ENCODE results near the gene CALU. TPM values are rescaled to one million over a fixed set of nuclear protein-coding genes. Genes with fewer than 3 reads are reported as not detected.

CALU gene
- total and polyA plus RNA-seq, 2 experiments from 2014 or later, result 136 to 179 TPM

- no peak overlapping the region for H2AFZ ChIP-seq
- H3F3A ChIP-seq (replicated peaks; ENCODE audit: low read depth), result no peaks in the 10 kb centered on the region
- Mint-ChIP-seq H3K27me3 (ENCODE audit: insufficient read depth, low read depth, poor library complexity) (no peaks in the 10 kb centered on the region), H3K4me1 (no peaks in the 10 kb centered on the region; the same call in 2 of the 3 replicates), H3K4me3 (no peak overlapping the region), H3K9me3 (no peaks in the 10 kb centered on the region), H3K27ac (no peak overlapping the region), H3K36me3 (ENCODE audit: low read depth) (no peaks in the 10 kb centered on the region; the same call in 2 of the 3 replicates)
- TF ChIP-seq ZNF331 (CRISPR knock-in tag; IDR thresholded peaks at IDR 0.05; ENCODE audit: low read depth) (no peak), CTCF (conservative IDR thresholded peaks at IDR 0.05; ENCODE audit: low read depth in 2 of 2) (no peak), EZH2phosphoT487 (IDR thresholded peaks at IDR 0.05; ENCODE audit: unreplicated experiment) (no peak), EZH2 (IDR thresholded peaks at IDR 0.05; ENCODE audit: low read depth, unreplicated experiment) (no peak), ZNF114 (CRISPR knock-in tag; IDR thresholded peaks at IDR 0.05) (no peak), REST (IDR thresholded peaks at IDR 0.05; ENCODE audit: unreplicated experiment) (no peak), JUNB (IDR thresholded peaks at IDR 0.05; ENCODE audit: unreplicated experiment) (no peak), ZNF462 (CRISPR knock-in tag; IDR thresholded peaks at IDR 0.05) (no peak), POLR2AphosphoS5 (IDR thresholded peaks at IDR 0.05; ENCODE audit: low read depth) (no peak), CREB1 (CRISPR knock-in tag; IDR thresholded peaks at IDR 0.05; ENCODE audit: low read depth) (no peak), STAT1 (IDR thresholded peaks at IDR 0.05; ENCODE audit: unreplicated experiment) (no peak)
- TF ChIP-seq, protein P1, sequence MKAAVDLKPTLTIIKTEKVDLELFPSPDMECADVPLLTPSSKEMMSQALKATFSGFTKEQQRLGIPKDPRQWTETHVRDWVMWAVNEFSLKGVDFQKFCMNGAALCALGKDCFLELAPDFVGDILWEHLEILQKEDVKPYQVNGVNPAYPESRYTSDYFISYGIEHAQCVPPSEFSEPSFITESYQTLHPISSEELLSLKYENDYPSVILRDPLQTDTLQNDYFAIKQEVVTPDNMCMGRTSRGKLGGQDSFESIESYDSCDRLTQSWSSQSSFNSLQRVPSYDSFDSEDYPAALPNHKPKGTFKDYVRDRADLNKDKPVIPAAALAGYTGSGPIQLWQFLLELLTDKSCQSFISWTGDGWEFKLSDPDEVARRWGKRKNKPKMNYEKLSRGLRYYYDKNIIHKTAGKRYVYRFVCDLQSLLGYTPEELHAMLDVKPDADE (IDR thresholded peaks at IDR 0.05), result no peak
- ATAC-seq, result no peak
- H3K4me2 ChIP-seq, result no peak overlapping the region
- H3K27me3 ChIP-seq (ENCODE audit: insufficient read depth), result no peaks in the 10 kb centered on the region
- no peak overlapping the region for H3K4me3 ChIP-seq
- no peaks in the 10 kb centered on the region for H3K36me3 ChIP-seq (ENCODE audit: insufficient read depth)
- DNase-seq (ENCODE audit: low spot score), result no peak
- peaks cover 2% of the 10 kb centered on the region for H3K9me2 ChIP-seq (ENCODE audit: insufficient read depth)
- H3K4me1 ChIP-seq (ENCODE audit: insufficient read depth), result no peaks in the 10 kb centered on the region
- H3K79me2 ChIP-seq (replicated peaks; ENCODE audit: insufficient read depth), result no peaks in the 10 kb centered on the region
- H4K20me1 ChIP-seq (replicated peaks; ENCODE audit: insufficient read depth), result no peaks in the 10 kb centered on the region
- H3K27ac ChIP-seq (ENCODE audit: low read depth), result no peak overlapping the region
These were observed 6.5 kb upstream of the CALU start for GRCh38 chr7:128732521-128733277.

Data from GM23338 (cell line).